Measurements from ENCODE around the gene EPHA2. TPM values are rescaled to one million over a fixed set of nuclear protein-coding genes. Genes with fewer than 3 reads are reported as not detected.
A peak's percentile ranks its signal among the peaks of the same experiment; 100 is the strongest.

The EPHA2 gene
- total RNA-seq, 2 experiments from 2014 or later = 0.22 TPM; not detected in 1

DNA sequence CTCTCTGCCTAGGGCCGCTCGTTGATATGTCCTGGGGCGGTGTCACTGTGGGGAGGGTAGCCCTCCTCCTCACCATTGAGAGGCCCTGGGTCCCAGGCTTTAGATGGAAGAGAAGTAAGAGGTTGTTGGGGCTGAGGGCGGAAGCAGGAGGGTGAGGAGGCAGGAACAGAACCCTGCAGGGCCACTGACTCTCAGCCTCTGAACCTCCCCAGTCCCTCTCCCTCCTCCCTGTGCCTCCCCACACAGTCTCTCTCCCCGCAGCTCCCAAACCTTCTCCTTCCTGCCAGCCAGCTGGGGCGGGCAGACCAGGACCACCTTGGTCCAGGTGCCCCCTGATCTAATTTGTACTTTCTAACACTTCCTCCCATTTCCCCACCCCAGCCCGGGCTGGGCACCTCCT, 68.1 kb downstream of the EPHA2 start:
- no peak for ATAC-seq (ENCODE audit: poor library complexity)

DNA sequence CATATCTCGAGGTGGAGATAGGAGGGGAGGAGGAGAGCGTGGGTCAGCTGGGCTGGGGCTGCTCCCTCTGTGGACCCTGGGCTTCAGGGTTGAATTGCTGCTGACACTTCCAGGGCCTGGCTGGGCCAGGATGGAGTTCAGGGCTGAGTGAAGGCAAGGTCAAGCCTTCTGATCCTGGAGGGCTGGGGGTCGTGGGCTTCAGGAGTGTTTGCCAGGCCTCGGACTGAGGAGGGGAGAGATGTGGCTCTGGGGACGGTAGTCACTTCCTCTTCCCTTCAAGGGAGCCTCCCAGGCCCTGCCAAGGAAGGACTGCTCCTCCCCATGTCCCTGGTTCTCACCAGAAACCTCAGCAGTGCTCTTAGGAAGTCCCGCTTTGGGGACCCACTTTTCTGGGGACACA, 70.3 kb downstream of the EPHA2 start:
- H3K4me3 ChIP-seq (ENCODE audit: low read length) = no peak overlapping the region
- no peak overlapping the region for H3K27ac Mint-ChIP-seq
- DNase-seq (peak in 1 of 14 experiments; percentile 4), ATAC-seq (ENCODE audit: poor library complexity) (no peak)
- no peak overlapping the region for H3K27ac ChIP-seq (ENCODE audit: low read depth in 1 of 2, low read length in 2 of 2)
- H3K36me3 Mint-ChIP-seq (ENCODE audit: low read depth) = no peaks in the 10 kb centered on the region
- H3K4me3 Mint-ChIP-seq = no peak overlapping the region
- H3K27me3 ChIP-seq (ENCODE audit: control insufficient read depth in 1 of 2, insufficient read depth in 2 of 2, low read length in 2 of 2) = no peaks in the 10 kb centered on the region
- H3K36me3 ChIP-seq (ENCODE audit: insufficient read depth, low read length) = no peaks in the 10 kb centered on the region
- intact Hi-C loops (cut with DNase I, micrococcal nuclease) = no loop called here
- H3K9me3 ChIP-seq (ENCODE audit: control insufficient read depth in 1 of 2, insufficient read depth in 1 of 2, low read length in 2 of 2) = no peaks in the 10 kb centered on the region
- H3K27me3 Mint-ChIP-seq = no peaks in the 10 kb centered on the region
- H3K4me1 Mint-ChIP-seq (ENCODE audit: low read depth) = no peaks in the 10 kb centered on the region
- H3K9me3 Mint-ChIP-seq = no peaks in the 10 kb centered on the region
- H3K4me1 ChIP-seq (ENCODE audit: insufficient read depth, low read length) = no peaks in the 10 kb centered on the region
- TF ChIP-seq, protein P1, sequence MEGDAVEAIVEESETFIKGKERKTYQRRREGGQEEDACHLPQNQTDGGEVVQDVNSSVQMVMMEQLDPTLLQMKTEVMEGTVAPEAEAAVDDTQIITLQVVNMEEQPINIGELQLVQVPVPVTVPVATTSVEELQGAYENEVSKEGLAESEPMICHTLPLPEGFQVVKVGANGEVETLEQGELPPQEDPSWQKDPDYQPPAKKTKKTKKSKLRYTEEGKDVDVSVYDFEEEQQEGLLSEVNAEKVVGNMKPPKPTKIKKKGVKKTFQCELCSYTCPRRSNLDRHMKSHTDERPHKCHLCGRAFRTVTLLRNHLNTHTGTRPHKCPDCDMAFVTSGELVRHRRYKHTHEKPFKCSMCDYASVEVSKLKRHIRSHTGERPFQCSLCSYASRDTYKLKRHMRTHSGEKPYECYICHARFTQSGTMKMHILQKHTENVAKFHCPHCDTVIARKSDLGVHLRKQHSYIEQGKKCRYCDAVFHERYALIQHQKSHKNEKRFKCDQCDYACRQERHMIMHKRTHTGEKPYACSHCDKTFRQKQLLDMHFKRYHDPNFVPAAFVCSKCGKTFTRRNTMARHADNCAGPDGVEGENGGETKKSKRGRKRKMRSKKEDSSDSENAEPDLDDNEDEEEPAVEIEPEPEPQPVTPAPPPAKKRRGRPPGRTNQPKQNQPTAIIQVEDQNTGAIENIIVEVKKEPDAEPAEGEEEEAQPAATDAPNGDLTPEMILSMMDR (IDR thresholded peaks at IDR 0.05) = no peak
- ChIA-PET CTCF (no interaction called here), POLR2A (no interaction called here)

More for the DNA sequence above, 68.1 kb downstream of the EPHA2 start:
- H3K27me3 ChIP-seq (ENCODE audit: control insufficient read depth in 1 of 2, insufficient read depth in 2 of 2, low read length in 2 of 2) = no peaks in the 10 kb centered on the region
- intact Hi-C loops (cut with DNase I, micrococcal nuclease) = no loop called here
- no peaks in the 10 kb centered on the region for H3K36me3 ChIP-seq (ENCODE audit: insufficient read depth, low read length)
- TF ChIP-seq, protein P1 (IDR thresholded peaks at IDR 0.05) = no peak
- Mint-ChIP-seq H3K4me1 (ENCODE audit: low read depth) (no peaks in the 10 kb centered on the region), H3K27ac (no peak overlapping the region), H3K9me3 (no peaks in the 10 kb centered on the region), H3K36me3 (ENCODE audit: low read depth) (no peaks in the 10 kb centered on the region), H3K4me3 (no peak overlapping the region), H3K27me3 (no peaks in the 10 kb centered on the region)
- no peak overlapping the region for H3K27ac ChIP-seq (ENCODE audit: low read depth in 1 of 2, low read length in 2 of 2)
- ChIA-PET CTCF (no interaction called here), POLR2A (interaction anchor here (0.6 kb wide), 1 partner anchor 17 kb away, joined by 3 read pairs; no protein-coding TSS in a partner anchor)
- no peaks in the 10 kb centered on the region for H3K9me3 ChIP-seq (ENCODE audit: control insufficient read depth in 1 of 2, insufficient read depth in 1 of 2, low read length in 2 of 2)
- H3K4me3 ChIP-seq (ENCODE audit: low read length) = no peak overlapping the region
- DNase-seq = no peak
- H3K4me1 ChIP-seq (ENCODE audit: insufficient read depth, low read length) = no peaks in the 10 kb centered on the region

DNA sequence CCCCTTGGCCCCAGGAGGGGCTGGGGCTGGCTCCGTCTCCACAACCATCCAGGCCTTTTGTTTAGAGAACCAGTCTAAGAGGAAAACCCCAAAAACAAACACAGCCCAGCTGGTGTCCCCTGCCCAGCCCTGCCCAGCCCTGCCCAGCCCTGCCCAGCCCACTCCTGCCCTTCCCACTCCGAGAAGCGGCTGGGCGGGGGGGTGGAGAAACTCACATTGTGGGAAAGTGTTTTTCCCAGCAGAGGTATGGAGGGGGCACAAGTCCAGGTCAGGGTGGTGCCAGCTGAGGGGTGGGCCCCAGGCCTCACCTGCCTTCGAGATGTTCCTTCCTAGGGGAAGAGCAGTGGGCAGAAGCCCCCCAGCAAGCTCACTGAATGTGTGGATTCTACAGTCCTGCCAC, 72.4 kb downstream of the EPHA2 start:
- intact Hi-C loops (cut with DNase I, micrococcal nuclease) = loop anchor here in 1 of 2 experiments (5.0 kb wide), 1 partner anchor 279 kb away; no protein-coding TSS in a partner anchor
- Histone ChIP-seq H3K9me3 (ENCODE audit: control insufficient read depth in 1 of 2, insufficient read depth in 1 of 2, low read length in 2 of 2) (no peaks in the 10 kb centered on the region), H3K27me3 (ENCODE audit: control insufficient read depth in 1 of 2, insufficient read depth in 2 of 2, low read length in 2 of 2) (no peaks in the 10 kb centered on the region), H3K4me3 (ENCODE audit: low read length) (no peak overlapping the region), H3K27ac (ENCODE audit: low read depth in 1 of 2, low read length in 2 of 2) (no peak overlapping the region), H3K36me3 (ENCODE audit: insufficient read depth, low read length) (no peaks in the 10 kb centered on the region), H3K4me1 (ENCODE audit: insufficient read depth, low read length) (peaks cover 13% of the 10 kb centered on the region)
- ChIA-PET CTCF (interaction anchor here (1.5 kb wide), 1 partner anchor 9 kb away, joined by 3 read pairs; no protein-coding TSS in a partner anchor), POLR2A (no interaction called here)
- Mint-ChIP-seq H3K9me3 (no peaks in the 10 kb centered on the region), H3K27me3 (no peaks in the 10 kb centered on the region), H3K4me1 (ENCODE audit: low read depth) (no peaks in the 10 kb centered on the region), H3K4me3 (no peak overlapping the region), H3K36me3 (ENCODE audit: low read depth) (no peaks in the 10 kb centered on the region), H3K27ac (no peak overlapping the region)
- DNase-seq = peak in 1 of 14 experiments; percentile 6
- TF ChIP-seq, protein P1 (IDR thresholded peaks at IDR 0.05) = no peak
- ATAC-seq (ENCODE audit: poor library complexity) = no peak

Data from CD4-positive, alpha-beta T cell (primary cell).